Measurements from ENCODE around the gene PPIL3. TPM values are rescaled to one million over a fixed set of nuclear protein-coding genes. Genes with fewer than 3 reads are reported as not detected.
A peak's percentile ranks its signal among the peaks of the same experiment; 100 is the strongest.

Gene PPIL3
- total RNA-seq, 2 donors from 2014 or later = 6.1 to 22.9 TPM

DNA sequence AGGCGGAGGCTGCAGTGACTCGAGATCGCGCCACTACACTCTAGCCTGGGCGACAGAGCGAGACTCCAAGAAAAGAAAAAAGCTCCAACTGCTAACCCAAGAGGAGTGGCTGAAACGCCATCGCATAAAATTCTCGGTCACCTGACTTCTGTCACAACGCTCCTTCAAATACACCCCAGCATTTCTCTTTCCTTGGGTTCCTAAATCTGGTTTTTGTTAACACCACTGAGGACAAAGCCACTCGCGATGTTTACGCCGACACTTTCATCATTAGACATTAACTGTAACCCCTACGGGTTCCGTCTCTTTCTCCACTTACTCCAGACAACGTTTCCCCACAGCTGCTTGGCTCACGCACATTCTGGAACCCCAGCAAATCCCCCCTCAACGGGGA is 25.1 kb downstream of the PPIL3 start:
- Histone ChIP-seq H3K27ac (peak overlapping the region; percentile 100), H3K4me1 (peaks cover 4 to 49% of the 10 kb centered on the region in 2 donors), H3K36me3 (peaks cover 25% of the 10 kb centered on the region), H3K9me3 (no peaks in the 10 kb centered on the region), H3K4me3 (peak overlapping the region; percentile 96 to 99), H3K27me3 (no peaks in the 10 kb centered on the region)
- TF ChIP-seq CTCF (IDR thresholded peaks at IDR 0.05) = no peak
- no peak for DNase-seq (ENCODE audit: low spot score)

GRCh38 chr2:200862532-200863000 is 26.3 kb downstream of the PPIL3 start:
- H3K9me3 ChIP-seq = no peaks in the 10 kb centered on the region
- peaks cover 4 to 59% of the 10 kb centered on the region in 2 donors for H3K4me1 ChIP-seq
- no peak for TF ChIP-seq CTCF (IDR thresholded peaks at IDR 0.05)
- H3K36me3 ChIP-seq = peaks cover 38% of the 10 kb centered on the region
- DNase-seq (ENCODE audit: low spot score) = no peak
- no peaks in the 10 kb centered on the region for H3K27me3 ChIP-seq
- peak overlapping the region; percentile 100 for H3K27ac ChIP-seq
- H3K4me3 ChIP-seq = peak overlapping the region; percentile 96 to 99

GRCh38 chr2:200861617-200862155 is 27.2 kb downstream of the PPIL3 start:
- no peaks in the 10 kb centered on the region for H3K9me3 ChIP-seq
- H3K4me1 ChIP-seq = peaks cover 4 to 60% of the 10 kb centered on the region in 2 donors
- no peak for DNase-seq (ENCODE audit: low spot score)
- H3K4me3 ChIP-seq = peak overlapping the region; percentile 96 to 99
- peaks cover 46% of the 10 kb centered on the region for H3K36me3 ChIP-seq
- no peaks in the 10 kb centered on the region for H3K27me3 ChIP-seq
- H3K27ac ChIP-seq = peak overlapping the region; percentile 100
- no peak for TF ChIP-seq CTCF (IDR thresholded peaks at IDR 0.05)

- Histone ChIP-seq H3K4me3 (peak overlapping the region; percentile 18 to 96), H3K36me3 (peaks cover 61% of the 10 kb centered on the region), H3K27me3 (no peaks in the 10 kb centered on the region), H3K27ac (peak overlapping the region; percentile 52 to 100), H3K9me3 (no peaks in the 10 kb centered on the region), H3K4me1 (peaks cover 1 to 55% of the 10 kb centered on the region in 2 donors)
- no peak for DNase-seq (ENCODE audit: low spot score)
- no peak for TF ChIP-seq CTCF (IDR thresholded peaks at IDR 0.05)
These were observed 28.6 kb downstream of the PPIL3 start for GRCh38 chr2:200860092-200860795.

DNA sequence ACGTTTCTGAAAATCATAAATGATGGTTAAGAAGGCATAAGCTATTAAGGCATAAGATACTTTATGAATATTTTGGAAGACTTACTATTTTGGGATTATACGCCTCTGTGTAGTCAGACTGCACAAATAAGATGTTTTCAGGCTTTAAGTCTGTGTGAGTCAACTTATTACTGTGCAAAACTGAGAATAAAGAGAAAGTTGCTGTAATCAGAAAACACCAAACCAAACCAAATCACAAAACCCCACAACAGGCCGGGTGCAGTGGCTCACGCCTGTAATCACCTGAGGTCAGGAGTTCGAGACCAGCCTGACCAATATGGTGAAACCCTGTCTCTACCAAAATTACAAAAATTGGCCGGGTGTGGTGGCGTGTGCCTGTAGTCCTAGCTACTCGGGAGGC is 32.1 kb downstream of the PPIL3 start:
- H3K36me3 ChIP-seq = peaks cover 88% of the 10 kb centered on the region
- no peak for DNase-seq (ENCODE audit: low spot score)
- H3K9me3 ChIP-seq = no peaks in the 10 kb centered on the region
- no peak for TF ChIP-seq CTCF (IDR thresholded peaks at IDR 0.05)
- no peak overlapping the region for H3K4me3 ChIP-seq
- no peak overlapping the region for H3K27ac ChIP-seq
- no peaks in the 10 kb centered on the region for H3K27me3 ChIP-seq
- H3K4me1 ChIP-seq = peaks cover 0 to 47% of the 10 kb centered on the region in 2 donors

Data from right atrium auricular region (tissue), 2 donors.